ENCODE measurements around the gene REV3L.

DNA sequence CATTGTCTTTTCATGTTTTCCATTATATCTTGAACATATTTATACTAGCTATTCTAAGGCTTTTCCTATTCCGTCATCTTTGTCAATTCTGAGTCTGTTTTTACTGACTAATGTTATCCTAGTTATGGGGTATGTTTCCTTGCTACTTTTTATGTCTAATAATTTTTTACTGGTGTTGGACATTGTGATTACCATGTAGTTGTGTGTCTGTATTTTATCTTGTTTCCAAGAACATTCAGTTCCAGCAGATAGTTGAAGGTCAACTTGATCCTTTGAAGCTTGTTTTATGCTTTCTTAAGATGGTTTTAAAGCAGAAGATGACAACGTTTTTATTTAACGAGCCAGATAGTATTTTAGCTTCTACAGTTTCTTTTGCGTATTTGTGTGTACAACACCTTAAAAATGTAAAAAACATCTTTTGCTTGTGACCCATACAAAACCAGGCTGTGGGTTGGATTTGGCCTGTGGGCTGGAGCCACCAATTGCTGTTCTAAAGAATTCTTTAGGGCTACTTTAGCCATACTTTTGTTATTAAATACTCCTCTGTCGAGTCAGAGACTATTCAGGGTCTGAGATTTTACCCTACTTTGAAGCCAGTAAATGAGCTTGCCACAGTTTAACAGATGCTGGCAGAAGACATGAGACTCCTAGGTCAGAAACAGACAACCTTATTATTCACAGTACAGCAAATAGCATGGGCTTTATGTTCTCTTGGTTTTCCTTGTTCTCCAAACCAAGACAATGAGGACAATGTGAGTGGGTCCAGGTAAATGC, 38.7 kb upstream of the REV3L start:
- TF ChIP-seq POLR2A (IDR thresholded peaks at IDR 0.05; ENCODE audit: low read length) (no peak), CEBPB (IDR thresholded peaks at IDR 0.05) (no peak), POLR2AphosphoS2 (conservative IDR thresholded peaks at IDR 0.05; ENCODE audit: low read length) (no peak), CHD4 (IDR thresholded peaks at IDR 0.05; ENCODE audit: borderline replicate concordance) (no peak), ZC3H11A (IDR thresholded peaks at IDR 0.05) (no peak), ZSCAN20 (CRISPR knock-in tag; IDR thresholded peaks at IDR 0.05) (no peak), JUN (IDR thresholded peaks at IDR 0.05) (no peak)
- TF ChIP-seq, protein P1, sequence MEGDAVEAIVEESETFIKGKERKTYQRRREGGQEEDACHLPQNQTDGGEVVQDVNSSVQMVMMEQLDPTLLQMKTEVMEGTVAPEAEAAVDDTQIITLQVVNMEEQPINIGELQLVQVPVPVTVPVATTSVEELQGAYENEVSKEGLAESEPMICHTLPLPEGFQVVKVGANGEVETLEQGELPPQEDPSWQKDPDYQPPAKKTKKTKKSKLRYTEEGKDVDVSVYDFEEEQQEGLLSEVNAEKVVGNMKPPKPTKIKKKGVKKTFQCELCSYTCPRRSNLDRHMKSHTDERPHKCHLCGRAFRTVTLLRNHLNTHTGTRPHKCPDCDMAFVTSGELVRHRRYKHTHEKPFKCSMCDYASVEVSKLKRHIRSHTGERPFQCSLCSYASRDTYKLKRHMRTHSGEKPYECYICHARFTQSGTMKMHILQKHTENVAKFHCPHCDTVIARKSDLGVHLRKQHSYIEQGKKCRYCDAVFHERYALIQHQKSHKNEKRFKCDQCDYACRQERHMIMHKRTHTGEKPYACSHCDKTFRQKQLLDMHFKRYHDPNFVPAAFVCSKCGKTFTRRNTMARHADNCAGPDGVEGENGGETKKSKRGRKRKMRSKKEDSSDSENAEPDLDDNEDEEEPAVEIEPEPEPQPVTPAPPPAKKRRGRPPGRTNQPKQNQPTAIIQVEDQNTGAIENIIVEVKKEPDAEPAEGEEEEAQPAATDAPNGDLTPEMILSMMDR (IDR thresholded peaks at IDR 0.05): no peak
- TF ChIP-seq, protein P2, sequence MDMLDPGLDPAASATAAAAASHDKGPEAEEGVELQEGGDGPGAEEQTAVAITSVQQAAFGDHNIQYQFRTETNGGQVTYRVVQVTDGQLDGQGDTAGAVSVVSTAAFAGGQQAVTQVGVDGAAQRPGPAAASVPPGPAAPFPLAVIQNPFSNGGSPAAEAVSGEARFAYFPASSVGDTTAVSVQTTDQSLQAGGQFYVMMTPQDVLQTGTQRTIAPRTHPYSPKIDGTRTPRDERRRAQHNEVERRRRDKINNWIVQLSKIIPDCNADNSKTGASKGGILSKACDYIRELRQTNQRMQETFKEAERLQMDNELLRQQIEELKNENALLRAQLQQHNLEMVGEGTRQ (IDR thresholded peaks at IDR 0.05): no peak
- TF ChIP-seq, protein P3, sequence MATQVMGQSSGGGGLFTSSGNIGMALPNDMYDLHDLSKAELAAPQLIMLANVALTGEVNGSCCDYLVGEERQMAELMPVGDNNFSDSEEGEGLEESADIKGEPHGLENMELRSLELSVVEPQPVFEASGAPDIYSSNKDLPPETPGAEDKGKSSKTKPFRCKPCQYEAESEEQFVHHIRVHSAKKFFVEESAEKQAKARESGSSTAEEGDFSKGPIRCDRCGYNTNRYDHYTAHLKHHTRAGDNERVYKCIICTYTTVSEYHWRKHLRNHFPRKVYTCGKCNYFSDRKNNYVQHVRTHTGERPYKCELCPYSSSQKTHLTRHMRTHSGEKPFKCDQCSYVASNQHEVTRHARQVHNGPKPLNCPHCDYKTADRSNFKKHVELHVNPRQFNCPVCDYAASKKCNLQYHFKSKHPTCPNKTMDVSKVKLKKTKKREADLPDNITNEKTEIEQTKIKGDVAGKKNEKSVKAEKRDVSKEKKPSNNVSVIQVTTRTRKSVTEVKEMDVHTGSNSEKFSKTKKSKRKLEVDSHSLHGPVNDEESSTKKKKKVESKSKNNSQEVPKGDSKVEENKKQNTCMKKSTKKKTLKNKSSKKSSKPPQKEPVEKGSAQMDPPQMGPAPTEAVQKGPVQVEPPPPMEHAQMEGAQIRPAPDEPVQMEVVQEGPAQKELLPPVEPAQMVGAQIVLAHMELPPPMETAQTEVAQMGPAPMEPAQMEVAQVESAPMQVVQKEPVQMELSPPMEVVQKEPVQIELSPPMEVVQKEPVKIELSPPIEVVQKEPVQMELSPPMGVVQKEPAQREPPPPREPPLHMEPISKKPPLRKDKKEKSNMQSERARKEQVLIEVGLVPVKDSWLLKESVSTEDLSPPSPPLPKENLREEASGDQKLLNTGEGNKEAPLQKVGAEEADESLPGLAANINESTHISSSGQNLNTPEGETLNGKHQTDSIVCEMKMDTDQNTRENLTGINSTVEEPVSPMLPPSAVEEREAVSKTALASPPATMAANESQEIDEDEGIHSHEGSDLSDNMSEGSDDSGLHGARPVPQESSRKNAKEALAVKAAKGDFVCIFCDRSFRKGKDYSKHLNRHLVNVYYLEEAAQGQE (IDR thresholded peaks at IDR 0.05): no peak
- TF ChIP-seq, protein P4, sequence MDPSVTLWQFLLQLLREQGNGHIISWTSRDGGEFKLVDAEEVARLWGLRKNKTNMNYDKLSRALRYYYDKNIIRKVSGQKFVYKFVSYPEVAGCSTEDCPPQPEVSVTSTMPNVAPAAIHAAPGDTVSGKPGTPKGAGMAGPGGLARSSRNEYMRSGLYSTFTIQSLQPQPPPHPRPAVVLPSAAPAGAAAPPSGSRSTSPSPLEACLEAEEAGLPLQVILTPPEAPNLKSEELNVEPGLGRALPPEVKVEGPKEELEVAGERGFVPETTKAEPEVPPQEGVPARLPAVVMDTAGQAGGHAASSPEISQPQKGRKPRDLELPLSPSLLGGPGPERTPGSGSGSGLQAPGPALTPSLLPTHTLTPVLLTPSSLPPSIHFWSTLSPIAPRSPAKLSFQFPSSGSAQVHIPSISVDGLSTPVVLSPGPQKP (IDR thresholded peaks at IDR 0.05; ENCODE audit: low read depth, low read length): no peak

Data from A549 (cell line).